Panc1 (cell line): ENCODE data around the gene PHKB.

Source experiments
- POLR2AphosphoS5 ChIP-seq: IDR thresholded peaks from 2 replicates; pipeline ENCODE4 v1.6.1; 2012; ENCODE audit warnings: mild to moderate bottlenecking, low read depth, low read length, moderate library complexity
- SIN3A ChIP-seq: IDR thresholded peaks from 2 replicates; pipeline ENCODE4 v1.6.1; 2012; ENCODE audit warnings: low read depth, mild to moderate bottlenecking, low read length, moderate library complexity, borderline replicate concordance; ENCODE audit not compliant: insufficient read depth
- TCF7L2 ChIP-seq: IDR thresholded peaks from 2 replicates; pipeline ENCODE4 v1.6.1; 2011; ENCODE audit warnings: mild to moderate bottlenecking, low read depth, low read length, inconsistent platforms
- TF ChIP-seq, protein P1 (sequence below): fragments of 450-650 bp; IDR thresholded peaks from 2 replicates; pipeline ENCODE4 v1.5.1; 2017; ENCODE audit warnings: mild to moderate bottlenecking
- TF ChIP-seq, protein P2 (sequence below), 2 experiments: IDR thresholded peaks; 2 replicates each; pipeline ENCODE4 v1.6.1; 2011 to 2012; ENCODE audit warnings: low read depth in 2 of 2, control low read depth in 1 of 2, low read length in 1 of 2, mild to moderate bottlenecking in 1 of 2, moderate library complexity in 1 of 2; ENCODE audit not compliant: insufficient read depth in 1 of 2

DNA sequence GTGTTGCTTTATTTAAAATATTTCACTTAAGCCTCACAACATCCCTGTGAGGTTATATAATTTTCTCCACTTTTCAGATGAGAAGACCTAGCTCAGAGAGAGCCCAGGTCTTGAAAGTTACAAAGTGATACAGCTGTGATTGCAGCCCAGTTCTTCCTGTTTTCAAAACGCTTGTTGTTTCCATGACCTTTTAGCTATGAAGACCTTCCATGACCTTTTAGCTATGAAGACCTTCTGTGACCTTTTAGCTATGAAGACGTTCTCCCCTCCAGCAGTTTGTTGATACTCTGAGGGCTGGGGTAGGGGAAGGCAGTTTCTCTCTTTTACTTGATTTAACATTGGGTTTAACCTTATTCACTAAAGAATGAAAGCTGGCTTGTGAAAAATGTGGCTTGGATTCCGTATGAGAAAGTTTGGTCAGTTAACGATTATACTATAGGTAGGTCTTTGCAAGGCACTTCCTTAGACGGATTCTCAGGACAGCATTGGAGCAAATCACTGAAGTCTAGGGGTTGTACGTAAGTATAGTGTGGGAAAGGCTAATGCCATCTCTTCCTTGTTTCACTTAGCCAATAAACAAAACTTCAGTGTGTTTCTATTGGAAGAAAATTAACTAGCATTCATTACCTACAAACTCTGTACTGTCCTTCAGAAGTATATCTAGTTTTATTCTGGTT is 20.7 kb downstream of the PHKB start:
- TF ChIP-seq, protein P1, sequence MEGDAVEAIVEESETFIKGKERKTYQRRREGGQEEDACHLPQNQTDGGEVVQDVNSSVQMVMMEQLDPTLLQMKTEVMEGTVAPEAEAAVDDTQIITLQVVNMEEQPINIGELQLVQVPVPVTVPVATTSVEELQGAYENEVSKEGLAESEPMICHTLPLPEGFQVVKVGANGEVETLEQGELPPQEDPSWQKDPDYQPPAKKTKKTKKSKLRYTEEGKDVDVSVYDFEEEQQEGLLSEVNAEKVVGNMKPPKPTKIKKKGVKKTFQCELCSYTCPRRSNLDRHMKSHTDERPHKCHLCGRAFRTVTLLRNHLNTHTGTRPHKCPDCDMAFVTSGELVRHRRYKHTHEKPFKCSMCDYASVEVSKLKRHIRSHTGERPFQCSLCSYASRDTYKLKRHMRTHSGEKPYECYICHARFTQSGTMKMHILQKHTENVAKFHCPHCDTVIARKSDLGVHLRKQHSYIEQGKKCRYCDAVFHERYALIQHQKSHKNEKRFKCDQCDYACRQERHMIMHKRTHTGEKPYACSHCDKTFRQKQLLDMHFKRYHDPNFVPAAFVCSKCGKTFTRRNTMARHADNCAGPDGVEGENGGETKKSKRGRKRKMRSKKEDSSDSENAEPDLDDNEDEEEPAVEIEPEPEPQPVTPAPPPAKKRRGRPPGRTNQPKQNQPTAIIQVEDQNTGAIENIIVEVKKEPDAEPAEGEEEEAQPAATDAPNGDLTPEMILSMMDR = no peak
- TF ChIP-seq POLR2AphosphoS5 (no peak), SIN3A (no peak), TCF7L2 (no peak)
- TF ChIP-seq, protein P2, sequence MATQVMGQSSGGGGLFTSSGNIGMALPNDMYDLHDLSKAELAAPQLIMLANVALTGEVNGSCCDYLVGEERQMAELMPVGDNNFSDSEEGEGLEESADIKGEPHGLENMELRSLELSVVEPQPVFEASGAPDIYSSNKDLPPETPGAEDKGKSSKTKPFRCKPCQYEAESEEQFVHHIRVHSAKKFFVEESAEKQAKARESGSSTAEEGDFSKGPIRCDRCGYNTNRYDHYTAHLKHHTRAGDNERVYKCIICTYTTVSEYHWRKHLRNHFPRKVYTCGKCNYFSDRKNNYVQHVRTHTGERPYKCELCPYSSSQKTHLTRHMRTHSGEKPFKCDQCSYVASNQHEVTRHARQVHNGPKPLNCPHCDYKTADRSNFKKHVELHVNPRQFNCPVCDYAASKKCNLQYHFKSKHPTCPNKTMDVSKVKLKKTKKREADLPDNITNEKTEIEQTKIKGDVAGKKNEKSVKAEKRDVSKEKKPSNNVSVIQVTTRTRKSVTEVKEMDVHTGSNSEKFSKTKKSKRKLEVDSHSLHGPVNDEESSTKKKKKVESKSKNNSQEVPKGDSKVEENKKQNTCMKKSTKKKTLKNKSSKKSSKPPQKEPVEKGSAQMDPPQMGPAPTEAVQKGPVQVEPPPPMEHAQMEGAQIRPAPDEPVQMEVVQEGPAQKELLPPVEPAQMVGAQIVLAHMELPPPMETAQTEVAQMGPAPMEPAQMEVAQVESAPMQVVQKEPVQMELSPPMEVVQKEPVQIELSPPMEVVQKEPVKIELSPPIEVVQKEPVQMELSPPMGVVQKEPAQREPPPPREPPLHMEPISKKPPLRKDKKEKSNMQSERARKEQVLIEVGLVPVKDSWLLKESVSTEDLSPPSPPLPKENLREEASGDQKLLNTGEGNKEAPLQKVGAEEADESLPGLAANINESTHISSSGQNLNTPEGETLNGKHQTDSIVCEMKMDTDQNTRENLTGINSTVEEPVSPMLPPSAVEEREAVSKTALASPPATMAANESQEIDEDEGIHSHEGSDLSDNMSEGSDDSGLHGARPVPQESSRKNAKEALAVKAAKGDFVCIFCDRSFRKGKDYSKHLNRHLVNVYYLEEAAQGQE (IDR thresholded peaks at IDR 0.05; ENCODE audit: insufficient read depth in 1 of 2, low read depth in 2 of 2, low read length in 1 of 2) = no peak
